Neural crest cell (in vitro differentiated cells): ENCODE results near the gene KCNMA1. TPM values are rescaled to one million over a fixed set of nuclear protein-coding genes. Genes with fewer than 3 reads are reported as not detected.
"Not testable (repeated sequence)": the region's sequence is repeated elsewhere in the genome, so short reads cannot be mapped to it uniquely, and the experiment has no call there.

Experiments
- DNase-seq: peaks from one replicate; pipeline ENCODE4 v3.0.0; 2021; ENCODE audit warnings: low read depth, mixed read lengths, low spot score
- H3K27ac Mint-ChIP-seq: one replicate; pipeline ENCODE4 v1.8.0; 2021; ENCODE audit warnings: mild to moderate bottlenecking, mixed read lengths; ENCODE audit not compliant: unreplicated experiment
- H3K27me3 Mint-ChIP-seq: 2 replicates; pipeline ENCODE4 v1.8.0; 2021; ENCODE audit warnings: low read depth, mild to moderate bottlenecking, mixed read lengths
- H3K36me3 Mint-ChIP-seq: 2 replicates; pipeline ENCODE4 v1.8.0; 2021; ENCODE audit warnings: low read depth, mild to moderate bottlenecking, mixed read lengths
- H3K4me1 Mint-ChIP-seq: 2 replicates; pipeline ENCODE4 v1.8.0; 2021; ENCODE audit warnings: mixed read lengths
- H3K4me3 Mint-ChIP-seq: one replicate; pipeline ENCODE4 v1.8.0; 2021; ENCODE audit warnings: mild to moderate bottlenecking, mixed read lengths
- H3K9me3 Mint-ChIP-seq: 2 replicates; pipeline ENCODE4 v1.8.0; 2021; ENCODE audit warnings: mixed read lengths
- CTCF ChIP-seq: fragments of 200-600 bp; sonication (generic); conservative IDR thresholded peaks from 2 replicates; pipeline ENCODE4 v1.5.0; 2021; ENCODE audit warnings: antibody characterized with exemption, mild to moderate bottlenecking
- total RNA-seq: library from RNA; stranded (reverse); gene quantifications from 2 replicates; pipeline ENCODE4 v1.2.1, GENCODE V29; 2021

The KCNMA1 gene
- total RNA-seq, 1 donor from 2014 or later, result 1.7 TPM

GRCh38 chr10:77575271-77576006 is 62.2 kb downstream of the KCNMA1 start:
- H3K36me3 Mint-ChIP-seq, result no peaks in the 10 kb centered on the region
- no peak for TF ChIP-seq CTCF
- H3K27ac Mint-ChIP-seq, result no peak overlapping the region
- no peak for DNase-seq
- no peaks in the 10 kb centered on the region for H3K4me1 Mint-ChIP-seq
- no peaks in the 10 kb centered on the region for H3K27me3 Mint-ChIP-seq
- H3K9me3 Mint-ChIP-seq, result no peaks in the 10 kb centered on the region
- H3K4me3 Mint-ChIP-seq, result no peak overlapping the region

DNA sequence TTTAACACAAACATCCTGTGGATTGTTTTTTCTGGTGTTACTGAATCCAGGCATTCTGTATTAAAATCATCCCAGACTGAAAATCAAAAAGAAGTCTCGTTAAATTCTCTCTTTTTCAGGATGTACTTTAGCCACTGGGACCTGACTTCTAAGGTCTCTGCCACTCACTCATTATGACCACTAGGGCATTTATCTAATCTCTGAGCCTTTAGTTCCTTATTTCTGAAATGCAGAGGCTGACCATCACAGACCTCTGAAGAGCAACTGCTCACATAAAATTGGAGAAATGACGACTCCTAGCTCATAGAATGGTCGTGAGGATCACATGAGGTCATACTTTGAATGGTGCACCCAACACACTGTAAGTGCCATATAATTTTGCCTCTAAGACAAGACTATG is 63.2 kb downstream of the KCNMA1 start:
- TF ChIP-seq CTCF, result peak; percentile 38
- Mint-ChIP-seq H3K27ac (no peak overlapping the region), H3K4me1 (no peaks in the 10 kb centered on the region), H3K9me3 (no peaks in the 10 kb centered on the region), H3K27me3 (no peaks in the 10 kb centered on the region), H3K36me3 (no peaks in the 10 kb centered on the region), H3K4me3 (no peak overlapping the region)
- no peak for DNase-seq

- H3K27ac Mint-ChIP-seq, H3K27me3 Mint-ChIP-seq, H3K36me3 Mint-ChIP-seq: not testable (repeated sequence)
These were observed 65.1 kb downstream of the KCNMA1 start for GRCh38 chr10:77572520-77572919.

GRCh38 chr10:77571490-77571889 is 66.1 kb downstream of the KCNMA1 start:
- no peaks in the 10 kb centered on the region for H3K36me3 Mint-ChIP-seq
- no peaks in the 10 kb centered on the region for H3K4me1 Mint-ChIP-seq
- no peak for DNase-seq
- no peak overlapping the region for H3K27ac Mint-ChIP-seq
- H3K27me3 Mint-ChIP-seq, result peaks cover 5% of the 10 kb centered on the region
- no peak overlapping the region for H3K4me3 Mint-ChIP-seq
- H3K9me3 Mint-ChIP-seq, result no peaks in the 10 kb centered on the region
- TF ChIP-seq CTCF, result no peak

More at GRCh38 chr10:77572520-77572919, 65.1 kb downstream of the KCNMA1 start:
- H3K9me3 Mint-ChIP-seq, H3K4me1 Mint-ChIP-seq, H3K4me3 Mint-ChIP-seq, DNase-seq: not testable (repeated sequence)

DNA sequence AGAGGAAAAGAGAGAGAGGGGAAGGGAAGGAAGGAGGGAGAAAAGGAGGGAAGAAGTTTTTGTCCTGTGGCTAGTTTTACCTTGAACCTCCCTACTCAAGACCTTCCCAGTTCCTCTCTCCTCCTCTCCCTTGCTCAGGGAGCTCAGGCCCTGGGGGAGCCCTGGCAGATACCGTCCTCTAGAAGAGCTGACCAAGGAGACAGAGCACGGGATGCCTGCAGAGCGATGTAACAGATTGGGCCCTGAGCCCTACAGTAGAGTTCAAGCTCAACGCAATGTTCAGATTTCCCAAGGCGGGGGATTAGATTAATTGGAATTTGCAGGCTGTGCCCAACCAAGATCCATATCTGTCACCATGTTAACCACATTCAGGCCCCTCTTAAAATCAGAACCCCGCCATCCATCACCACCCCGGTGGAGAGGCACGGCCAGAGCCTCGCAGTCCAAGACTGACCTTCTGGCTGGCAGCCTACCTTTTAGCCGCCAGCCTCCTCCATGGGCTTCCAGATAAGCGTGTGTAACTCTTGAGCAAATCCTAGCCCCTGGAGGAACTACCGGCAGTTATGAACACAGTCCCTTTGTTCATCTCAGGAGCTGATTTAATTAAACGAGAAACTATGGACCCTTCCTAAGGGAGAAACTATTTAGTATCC is 70.6 kb downstream of the KCNMA1 start:
- Mint-ChIP-seq H3K27ac (no peak overlapping the region), H3K4me3 (no peak overlapping the region), H3K4me1 (peaks cover 4% of the 10 kb centered on the region), H3K36me3 (no peaks in the 10 kb centered on the region), H3K27me3 (peaks cover 22% of the 10 kb centered on the region), H3K9me3 (no peaks in the 10 kb centered on the region)
- no peak for TF ChIP-seq CTCF
- DNase-seq, result no peak

GRCh38 chr10:77566236-77566635 is 71.4 kb downstream of the KCNMA1 start:
- H3K4me3 Mint-ChIP-seq, result no peak overlapping the region
- H3K36me3 Mint-ChIP-seq, result no peaks in the 10 kb centered on the region
- H3K9me3 Mint-ChIP-seq, result no peaks in the 10 kb centered on the region
- peaks cover 4% of the 10 kb centered on the region for H3K4me1 Mint-ChIP-seq
- H3K27ac Mint-ChIP-seq, result no peak overlapping the region
- no peak for TF ChIP-seq CTCF
- peaks cover 22% of the 10 kb centered on the region for H3K27me3 Mint-ChIP-seq
- no peak for DNase-seq
